Ovary (tissue), 9 donors: ENCODE measurements around the gene C16orf86. TPM values are rescaled to one million over a fixed set of nuclear protein-coding genes. Genes with fewer than 3 reads are reported as not detected.

ENCODE experiments used
- DNase-seq, 5 donors: peaks; one replicate each; pipeline ENCODE4 v3.0.0-alpha.2; 2019 to 2020
- H3K27ac ChIP-seq, 2 donors: fragments of 200-600 bp; one replicate each; pipeline versions ENCODE4 v1.5.1 to v1.8.0; 2019 to 2022
- H3K27me3 ChIP-seq: fragments of 200-600 bp; one replicate; pipeline ENCODE4 v1.8.0; 2022
- H3K36me3 ChIP-seq: fragments of 200-600 bp; sonication (generic); one replicate; pipeline ENCODE4 v1.5.1; 2019
- H3K4me1 ChIP-seq: one replicate; pipeline ENCODE4 v1.8.1; 2013; ENCODE audit warnings: mild to moderate bottlenecking, moderate library complexity; ENCODE audit not compliant: insufficient read depth
- H3K4me3 ChIP-seq: fragments of 200-600 bp; sonication (generic); one replicate; pipeline ENCODE4 v1.5.1; 2017
- H3K9me3 ChIP-seq, 2 donors: fragments of 200-600 bp in 1 of 2; sonication (generic) in 1 of 2; one replicate each; pipeline versions ENCODE4 v1.5.1 to v1.8.1; 2013 to 2019; ENCODE audit warnings: mild to moderate bottlenecking in 1 of 2, moderate library complexity in 1 of 2
- EP300 ChIP-seq: sonication (generic); formaldehyde crosslinking; IDR thresholded peaks from one replicate; pipeline ENCODE4 v1.6.1; 2017; ENCODE audit warnings: antibody characterized with exemption
- POLR2A ChIP-seq: fragments of 450-650 bp; IDR thresholded peaks from one replicate; pipeline ENCODE4 v1.6.1; 2017; ENCODE audit warnings: antibody characterized with exemption, mild to moderate bottlenecking, moderate library complexity
- WGBS, 3 donors: extraction: QIAGEN DNeasy Blood & Tissue Kit in 1 of 3; methylation state at CpG; one replicate each; pipeline versions ENCODE4 v1.1.5 to v1.1.7; 2013 to 2017; 5-methylcytosine and 5-hydroxymethylcytosine counted together
- intact Hi-C, 4 donors: fragments of 100-400 bp; cut with DNase I; formaldehyde crosslinking; loops; one replicate each; pipeline versions ENCODE4 v1.11.0 to v1.15.1; 2022 to 2023
- polyA plus RNA-seq, 2 donors: library from polyadenylated mRNA; stranded (reverse); fragments of 200-250 nt in 1 of 2; fragments of 350-450 nt in 1 of 2; fragmentation: Illumina TruSeq in 1 of 2; extraction: RNeasy Lipid Tissue Mini Kit (QIAGEN cat#74804) in 1 of 2; gene quantifications; one replicate each; pipeline ENCODE4 v1.2.3, GENCODE V29; 2013 to 2014
- total RNA-seq, 7 donors: library from RNA; depleted of rRNA in 2 of 7; stranded (reverse); fragments of >200 nt in 2 of 7; fragmentation: NEBNext Ultra II Directional in 3 of 7; extraction: Animal tissue kit (Norgen Biotek cat#: 25700) in 3 of 7; gene quantifications; one replicate each; pipeline versions ENCODE4 v1.1.0 to v1.2.4, GENCODE V29; 2016 to 2023
- TF ChIP-seq, protein P1 (sequence below), 3 donors: fragments of 450-650 bp in 2 of 3; fragments of 200-600 bp in 1 of 3; IDR thresholded peaks; one replicate each; pipeline versions ENCODE4 v1.5.1 to v1.8.0; 2016 to 2022; ENCODE audit warnings: antibody characterized with exemption in 3 of 3, mild to moderate bottlenecking in 1 of 3
- donor health status: DM: no; HTN: no; CAD: no; lungs with moderate emphysema.
- donor health status: DM: no; HTN: no; CAD: no.
- donor health status: Bipolar disorder and iron deficiency.
- donor health status: DM: yes; HTN: yes; CAD: no.
- donor health status: DM: no; HTN: no; CAD: no.
- donor health status: DM: yes; HTN: yes; CAD: no.

Gene C16orf86
- total and polyA plus RNA-seq, 9 donors = 0.13 to 8.2 (median 4.6) TPM

DNA sequence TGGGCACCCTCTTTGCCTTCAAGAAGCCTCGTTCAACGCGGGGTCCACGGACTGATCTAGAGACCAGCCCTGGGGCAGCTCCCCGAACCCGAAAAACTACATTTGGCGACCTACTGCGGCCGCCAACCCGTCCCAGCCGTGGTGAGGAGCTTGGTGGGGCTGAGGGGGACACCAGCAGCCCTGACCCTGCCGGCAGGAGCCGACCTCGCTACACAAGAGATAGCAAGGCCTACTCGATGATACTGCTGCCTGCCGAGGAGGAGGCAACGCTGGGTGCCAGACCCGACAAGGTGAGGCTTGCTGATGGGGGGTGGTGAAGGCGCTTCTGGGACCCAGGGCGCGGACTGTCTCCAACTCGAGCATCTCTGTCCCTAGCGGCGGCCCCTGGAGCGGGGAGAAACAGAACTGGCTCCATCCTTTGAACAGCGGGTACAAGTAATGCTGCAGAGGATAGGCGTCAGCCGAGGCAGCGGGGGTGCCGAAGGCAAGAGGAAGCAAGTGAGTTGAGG, 12.2 kb upstream of the C16orf86 start:
- Histone ChIP-seq H3K27me3 (peaks cover 4% of the 10 kb centered on the region), H3K4me1 (peaks cover 13% of the 10 kb centered on the region), H3K9me3 (no peaks in the 10 kb centered on the region), H3K36me3 (no peaks in the 10 kb centered on the region), H3K4me3 (no peak overlapping the region), H3K27ac (no peak overlapping the region)
- TF ChIP-seq, protein P1, sequence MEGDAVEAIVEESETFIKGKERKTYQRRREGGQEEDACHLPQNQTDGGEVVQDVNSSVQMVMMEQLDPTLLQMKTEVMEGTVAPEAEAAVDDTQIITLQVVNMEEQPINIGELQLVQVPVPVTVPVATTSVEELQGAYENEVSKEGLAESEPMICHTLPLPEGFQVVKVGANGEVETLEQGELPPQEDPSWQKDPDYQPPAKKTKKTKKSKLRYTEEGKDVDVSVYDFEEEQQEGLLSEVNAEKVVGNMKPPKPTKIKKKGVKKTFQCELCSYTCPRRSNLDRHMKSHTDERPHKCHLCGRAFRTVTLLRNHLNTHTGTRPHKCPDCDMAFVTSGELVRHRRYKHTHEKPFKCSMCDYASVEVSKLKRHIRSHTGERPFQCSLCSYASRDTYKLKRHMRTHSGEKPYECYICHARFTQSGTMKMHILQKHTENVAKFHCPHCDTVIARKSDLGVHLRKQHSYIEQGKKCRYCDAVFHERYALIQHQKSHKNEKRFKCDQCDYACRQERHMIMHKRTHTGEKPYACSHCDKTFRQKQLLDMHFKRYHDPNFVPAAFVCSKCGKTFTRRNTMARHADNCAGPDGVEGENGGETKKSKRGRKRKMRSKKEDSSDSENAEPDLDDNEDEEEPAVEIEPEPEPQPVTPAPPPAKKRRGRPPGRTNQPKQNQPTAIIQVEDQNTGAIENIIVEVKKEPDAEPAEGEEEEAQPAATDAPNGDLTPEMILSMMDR (IDR thresholded peaks at IDR 0.05) = no peak
- no peak for TF ChIP-seq POLR2A
- no peak for TF ChIP-seq EP300
- intact Hi-C loops = loop anchor here in 1 of 4 donors (5.0 kb wide), 1 partner anchor 87 kb away; no protein-coding TSS in a partner anchor
- WGBS, 3 donors = 34 to 53% (median 49%) methylated on average over 30 of the region's 30 CpGs
- peak in 2 of 5 donors; percentile 18 to 39 for DNase-seq

DNA sequence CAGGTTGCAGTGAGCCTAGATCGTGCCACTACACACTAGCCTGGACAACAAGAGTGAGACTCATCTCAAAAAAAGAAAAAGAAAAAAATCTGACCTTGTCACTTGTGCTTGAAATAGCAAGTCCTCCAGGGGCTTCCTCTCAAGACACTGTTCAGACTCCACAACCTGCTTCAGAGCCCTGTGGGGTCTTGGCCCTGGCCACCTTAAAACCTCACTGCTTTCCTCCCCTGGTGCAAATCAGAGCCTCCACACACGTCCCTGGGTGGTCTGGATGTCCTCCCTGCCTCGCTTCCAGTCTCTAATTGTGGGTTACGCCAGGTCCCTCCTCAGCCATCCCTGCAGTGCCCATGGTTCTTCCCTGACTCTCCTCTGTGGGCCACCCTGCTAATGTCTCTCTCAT, 11.3 kb upstream of the C16orf86 start:
- peaks cover 14% of the 10 kb centered on the region for H3K4me1 ChIP-seq
- WGBS, 3 donors = 52 to 75% (median 61%) methylated on average over 4 of the region's 4 CpGs
- H3K27me3 ChIP-seq = peaks cover 4% of the 10 kb centered on the region
- H3K4me3 ChIP-seq = no peak overlapping the region
- DNase-seq = no peak
- H3K36me3 ChIP-seq = no peaks in the 10 kb centered on the region
- no peaks in the 10 kb centered on the region for H3K9me3 ChIP-seq
- TF ChIP-seq EP300 (no peak), POLR2A (no peak)
- TF ChIP-seq, protein P1 (IDR thresholded peaks at IDR 0.05) = no peak
- H3K27ac ChIP-seq = no peak overlapping the region
- intact Hi-C loops = no loop called here

DNA sequence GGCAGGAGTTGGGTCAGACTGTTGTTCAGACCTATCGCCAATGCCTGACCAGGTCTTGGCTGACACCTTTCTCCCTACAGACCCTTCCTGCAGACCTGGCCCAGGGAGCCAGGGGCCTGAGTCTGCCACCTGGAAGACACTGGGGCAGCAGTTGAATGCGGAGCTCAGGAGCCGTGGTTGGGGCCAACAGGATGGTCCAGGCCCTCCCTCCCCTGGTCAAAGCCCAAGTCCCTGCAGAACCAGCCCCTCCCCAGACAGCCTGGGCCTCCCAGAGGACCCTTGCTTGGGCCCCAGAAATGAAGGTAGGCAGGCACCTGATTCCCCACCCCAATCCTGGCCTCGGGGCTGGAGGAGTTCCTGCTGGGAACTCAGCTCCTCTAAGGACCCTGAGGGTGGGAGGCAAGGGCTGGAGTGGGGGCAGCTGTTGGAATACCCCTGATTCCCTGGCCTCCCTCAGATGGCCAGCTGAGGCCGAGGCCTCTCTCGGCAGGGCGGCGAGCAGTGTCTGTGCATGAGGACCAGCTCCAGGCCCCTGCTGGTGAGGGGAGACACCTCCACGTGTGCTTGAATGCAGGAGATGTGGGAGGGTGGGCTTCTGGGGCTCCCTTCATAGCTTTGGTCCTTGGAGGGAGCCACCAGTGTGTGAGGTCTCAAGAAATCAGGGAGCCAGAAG, 10.1 kb upstream of the C16orf86 start:
- H3K9me3 ChIP-seq = no peaks in the 10 kb centered on the region
- TF ChIP-seq EP300 (no peak), POLR2A (no peak)
- TF ChIP-seq, protein P1 (IDR thresholded peaks at IDR 0.05) = no peak
- no peak overlapping the region for H3K27ac ChIP-seq
- H3K36me3 ChIP-seq = no peaks in the 10 kb centered on the region
- DNase-seq = peak in 1 of 5 donors; percentile 19
- no peak overlapping the region for H3K4me3 ChIP-seq
- WGBS, 3 donors = 65 to 73% (median 72%) methylated on average over 9 of the region's 9 CpGs
- intact Hi-C loops = no loop called here
- H3K4me1 ChIP-seq = peaks cover 14% of the 10 kb centered on the region
- peaks cover 4% of the 10 kb centered on the region for H3K27me3 ChIP-seq

DNA sequence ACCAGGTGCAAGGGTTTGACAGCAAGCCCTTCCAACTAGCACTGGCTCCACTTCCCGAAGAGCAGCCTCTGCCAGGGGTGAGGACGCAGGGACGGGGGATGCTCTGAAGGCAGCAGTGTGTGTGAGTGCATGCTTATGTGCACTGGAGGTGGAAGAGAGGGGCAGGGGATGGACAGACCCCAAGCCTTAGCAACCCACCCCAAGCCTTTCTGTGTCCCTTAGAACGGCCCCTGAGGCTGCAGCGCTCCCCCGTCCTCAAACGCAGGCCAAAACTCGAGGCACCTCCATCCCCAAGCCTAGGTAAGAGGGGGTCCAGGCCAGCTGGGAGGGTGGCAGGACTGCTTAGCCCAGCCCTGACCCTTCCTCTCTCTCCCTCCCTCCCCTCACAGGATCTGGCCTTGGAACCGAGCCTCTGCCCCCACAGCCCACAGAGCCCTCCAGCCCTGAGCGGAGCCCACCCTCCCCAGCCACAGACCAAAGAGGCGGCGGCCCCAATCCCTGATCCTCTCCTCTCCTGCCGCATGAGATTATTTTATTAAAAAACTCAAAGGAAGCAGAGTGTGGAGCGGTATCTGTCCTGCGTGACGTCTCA, 9.5 kb upstream of the C16orf86 start:
- no peak overlapping the region for H3K27ac ChIP-seq
- H3K4me1 ChIP-seq = peaks cover 14% of the 10 kb centered on the region
- H3K4me3 ChIP-seq = no peak overlapping the region
- H3K9me3 ChIP-seq = no peaks in the 10 kb centered on the region
- no peaks in the 10 kb centered on the region for H3K36me3 ChIP-seq
- intact Hi-C loops = no loop called here
- DNase-seq = peak in 1 of 5 donors; percentile 23
- H3K27me3 ChIP-seq = no peaks in the 10 kb centered on the region
- WGBS, 3 donors = 81% methylated on average over 16 of the region's 16 CpGs
- TF ChIP-seq POLR2A (no peak), EP300 (no peak)
- TF ChIP-seq, protein P1 (IDR thresholded peaks at IDR 0.05) = no peak
